ENCODE data around the gene ANGEL2.

Gene ANGEL2

DNA sequence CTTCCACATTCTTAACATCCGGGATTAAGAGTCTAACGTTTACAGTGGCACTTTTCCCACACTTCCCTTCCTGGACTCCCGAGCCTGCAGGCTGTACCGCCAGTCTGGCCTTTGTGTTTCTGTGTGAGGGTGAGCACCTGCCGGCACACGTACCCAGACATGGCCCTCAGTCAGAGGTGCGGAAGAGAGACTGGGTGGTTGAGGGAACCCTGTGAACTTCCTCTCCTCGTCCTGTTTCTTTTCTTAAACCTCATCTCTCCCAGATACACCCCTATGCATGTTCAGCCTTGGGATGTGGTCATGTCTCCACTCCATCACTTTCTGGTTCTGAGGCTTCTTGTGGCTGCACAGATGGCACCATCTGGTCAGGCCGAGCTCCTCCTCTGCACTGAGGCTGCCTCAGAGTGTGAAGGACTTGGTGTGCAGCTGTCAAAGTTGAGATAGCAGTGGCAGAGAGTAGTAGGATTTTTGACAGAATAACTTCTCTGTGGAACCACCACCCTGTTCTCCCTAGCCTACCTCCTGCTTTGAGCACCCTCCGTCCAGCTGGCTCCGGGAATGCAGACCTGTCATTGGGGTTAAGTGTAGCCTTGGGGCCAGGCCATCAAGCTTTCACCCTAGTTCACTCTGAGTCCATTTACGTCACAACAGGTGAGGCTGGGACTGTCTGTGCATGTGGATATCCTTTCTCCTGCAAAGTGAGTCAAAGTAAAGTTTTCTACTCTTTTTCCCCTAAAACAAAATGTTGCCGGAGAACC, 33.9 kb downstream of the ANGEL2 start:
- no peak for DNase-seq (ENCODE audit: low read depth)
- no peak overlapping the region for H3K4me3 ChIP-seq (ENCODE audit: low read depth, low read length)

DNA sequence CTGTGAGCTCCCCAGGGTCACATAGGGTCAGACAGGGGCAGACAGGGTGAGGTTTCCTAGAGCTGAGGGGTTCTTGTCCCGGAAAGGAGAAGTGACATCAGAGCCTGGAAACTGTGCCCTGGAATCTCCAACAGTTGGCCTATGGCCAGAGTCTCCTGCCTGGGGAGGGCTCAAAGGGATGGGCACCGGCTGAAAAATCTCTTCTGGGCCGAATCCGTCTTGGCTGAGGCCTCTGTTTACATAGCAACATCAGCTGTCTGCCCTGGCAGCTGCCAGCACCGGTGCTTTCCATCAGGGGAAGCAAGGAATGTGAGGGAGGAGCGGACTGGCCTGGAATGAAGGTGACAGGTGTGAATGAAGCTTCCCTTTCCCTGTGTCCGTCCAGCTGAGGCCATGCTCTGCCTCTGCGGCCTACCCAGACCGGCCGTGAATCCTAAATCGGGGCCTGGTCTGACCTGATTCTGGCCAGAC, 34.6 kb downstream of the ANGEL2 start:
- TF ChIP-seq, protein P1, sequence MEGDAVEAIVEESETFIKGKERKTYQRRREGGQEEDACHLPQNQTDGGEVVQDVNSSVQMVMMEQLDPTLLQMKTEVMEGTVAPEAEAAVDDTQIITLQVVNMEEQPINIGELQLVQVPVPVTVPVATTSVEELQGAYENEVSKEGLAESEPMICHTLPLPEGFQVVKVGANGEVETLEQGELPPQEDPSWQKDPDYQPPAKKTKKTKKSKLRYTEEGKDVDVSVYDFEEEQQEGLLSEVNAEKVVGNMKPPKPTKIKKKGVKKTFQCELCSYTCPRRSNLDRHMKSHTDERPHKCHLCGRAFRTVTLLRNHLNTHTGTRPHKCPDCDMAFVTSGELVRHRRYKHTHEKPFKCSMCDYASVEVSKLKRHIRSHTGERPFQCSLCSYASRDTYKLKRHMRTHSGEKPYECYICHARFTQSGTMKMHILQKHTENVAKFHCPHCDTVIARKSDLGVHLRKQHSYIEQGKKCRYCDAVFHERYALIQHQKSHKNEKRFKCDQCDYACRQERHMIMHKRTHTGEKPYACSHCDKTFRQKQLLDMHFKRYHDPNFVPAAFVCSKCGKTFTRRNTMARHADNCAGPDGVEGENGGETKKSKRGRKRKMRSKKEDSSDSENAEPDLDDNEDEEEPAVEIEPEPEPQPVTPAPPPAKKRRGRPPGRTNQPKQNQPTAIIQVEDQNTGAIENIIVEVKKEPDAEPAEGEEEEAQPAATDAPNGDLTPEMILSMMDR (conservative IDR thresholded peaks at IDR 0.05; ENCODE audit: low read depth, low read length): no peak
- no peak for DNase-seq (ENCODE audit: low read depth)
- no peak overlapping the region for H3K4me3 ChIP-seq (ENCODE audit: low read depth, low read length)

More for the DNA sequence above, 33.9 kb downstream of the ANGEL2 start:
- TF ChIP-seq, protein P1 (conservative IDR thresholded peaks at IDR 0.05; ENCODE audit: low read depth, low read length): no peak

DNA sequence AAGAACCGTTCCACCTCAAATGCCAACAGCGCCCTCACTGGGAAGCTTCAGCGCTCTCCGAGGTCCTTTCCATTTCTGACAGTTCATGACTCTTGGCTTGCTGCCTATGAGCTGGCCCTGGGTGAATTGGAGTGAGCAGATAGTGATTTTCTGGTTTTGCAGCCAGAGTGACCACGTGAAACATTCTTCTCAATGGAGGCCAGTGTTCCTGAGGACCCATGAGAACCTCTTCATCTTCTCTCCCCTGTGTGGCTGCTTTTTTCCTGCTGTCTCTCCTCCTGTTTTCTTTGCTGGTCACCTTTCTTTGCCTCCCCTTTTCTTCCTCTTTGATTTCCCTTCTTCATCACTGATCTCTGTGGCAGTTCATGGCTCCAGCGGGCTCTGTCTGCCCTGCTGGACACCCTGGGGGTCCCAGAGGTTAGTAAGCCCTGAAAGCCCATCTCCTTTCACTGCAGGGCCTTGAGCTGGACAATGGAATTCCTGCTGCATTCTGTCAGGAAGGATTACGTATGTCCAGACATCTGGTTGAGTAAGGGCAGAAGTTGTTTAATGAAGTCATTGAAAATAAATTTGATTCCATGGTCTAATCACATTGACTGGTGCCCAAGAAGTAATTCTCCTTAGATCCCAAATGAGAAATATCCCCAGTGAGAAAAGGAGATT, 35.4 kb downstream of the ANGEL2 start:
- no peak overlapping the region for H3K4me3 ChIP-seq (ENCODE audit: low read depth, low read length)
- TF ChIP-seq, protein P1 (conservative IDR thresholded peaks at IDR 0.05; ENCODE audit: low read depth, low read length): peak; percentile 14
- peak; percentile 50 for DNase-seq (ENCODE audit: low read depth)

DNA sequence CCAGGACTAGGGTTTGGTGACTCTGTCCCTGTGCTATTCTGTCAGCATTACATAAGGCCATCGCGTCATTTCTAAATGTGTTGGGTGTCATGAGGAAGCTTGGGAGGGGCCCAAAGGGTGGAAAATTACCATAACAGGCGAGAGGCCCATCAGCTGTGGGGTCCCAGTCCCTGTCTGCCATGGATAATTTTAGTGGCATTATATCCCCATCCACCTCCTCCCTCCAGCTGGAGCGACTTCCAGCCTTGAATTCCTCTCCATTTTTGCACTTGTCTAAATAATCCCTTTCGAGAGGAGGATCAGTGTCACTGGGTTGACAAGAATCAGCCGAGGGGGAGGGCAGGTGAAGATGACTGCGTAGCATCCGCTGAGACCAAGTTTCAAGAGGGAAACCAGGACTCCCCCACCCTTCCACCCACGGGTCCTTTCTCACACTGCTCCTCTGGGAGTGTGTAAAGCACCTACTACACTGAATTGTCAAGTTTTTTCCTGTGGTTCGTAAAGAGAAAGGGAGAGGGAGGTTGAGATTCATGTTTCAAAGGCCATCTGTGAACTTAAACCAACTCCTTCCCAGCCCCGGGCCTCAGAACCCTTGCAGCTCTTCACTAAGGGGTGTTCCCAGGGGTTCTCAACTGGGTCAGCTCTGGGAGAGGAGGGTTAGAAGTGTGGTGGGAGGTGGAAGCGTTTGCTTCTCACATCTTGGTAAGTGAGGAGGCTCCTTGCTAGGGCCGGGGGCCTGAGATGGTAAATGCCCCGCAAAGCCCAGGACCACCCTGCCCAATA, 36.1 kb downstream of the ANGEL2 start:
- no peak overlapping the region for H3K4me3 ChIP-seq (ENCODE audit: low read depth, low read length)
- no peak for DNase-seq (ENCODE audit: low read depth)
- TF ChIP-seq, protein P1 (conservative IDR thresholded peaks at IDR 0.05; ENCODE audit: low read depth, low read length): no peak

DNA sequence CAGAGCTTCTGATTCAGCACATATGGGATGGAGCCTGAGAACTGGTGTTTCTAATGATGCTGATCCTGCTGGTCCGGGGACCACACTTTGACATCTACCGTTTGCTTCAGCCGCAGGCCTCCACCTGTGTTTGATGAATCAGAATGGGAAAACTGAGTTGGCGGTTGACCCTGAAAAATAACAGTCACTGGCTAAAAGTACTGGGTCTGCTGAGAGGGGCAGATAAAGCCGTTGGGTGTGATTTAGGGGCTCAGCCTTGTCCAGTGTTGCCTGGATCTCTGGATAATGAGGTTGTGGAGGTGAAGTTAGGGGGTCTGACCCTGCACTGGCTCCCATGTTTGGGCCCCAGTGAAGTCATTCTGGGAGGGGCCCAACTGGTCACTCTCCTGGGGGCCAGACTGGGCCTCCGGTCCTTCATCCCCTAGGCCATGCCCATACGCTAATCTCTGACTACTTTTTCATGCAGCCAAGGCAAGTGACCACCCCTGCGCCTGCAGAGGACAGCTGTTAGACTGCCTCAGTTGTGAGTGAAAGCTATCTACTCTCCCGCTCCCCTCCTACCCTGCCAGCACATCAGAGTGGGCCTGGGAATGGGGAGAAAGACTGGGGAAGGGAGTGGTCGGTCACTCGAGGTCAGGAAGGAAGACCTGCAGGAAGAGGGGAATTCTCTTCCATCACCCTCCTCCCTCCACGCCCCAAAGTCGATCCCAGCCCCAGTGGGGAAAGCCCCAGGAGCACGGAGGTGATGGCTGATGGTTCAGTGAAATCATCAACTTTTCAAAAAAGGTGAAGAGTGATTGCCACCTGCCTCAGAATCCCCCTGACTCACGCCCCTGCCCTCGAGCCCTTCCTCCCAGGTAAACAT, 37.7 kb downstream of the ANGEL2 start:
- no peak for DNase-seq (ENCODE audit: low read depth)

DNA sequence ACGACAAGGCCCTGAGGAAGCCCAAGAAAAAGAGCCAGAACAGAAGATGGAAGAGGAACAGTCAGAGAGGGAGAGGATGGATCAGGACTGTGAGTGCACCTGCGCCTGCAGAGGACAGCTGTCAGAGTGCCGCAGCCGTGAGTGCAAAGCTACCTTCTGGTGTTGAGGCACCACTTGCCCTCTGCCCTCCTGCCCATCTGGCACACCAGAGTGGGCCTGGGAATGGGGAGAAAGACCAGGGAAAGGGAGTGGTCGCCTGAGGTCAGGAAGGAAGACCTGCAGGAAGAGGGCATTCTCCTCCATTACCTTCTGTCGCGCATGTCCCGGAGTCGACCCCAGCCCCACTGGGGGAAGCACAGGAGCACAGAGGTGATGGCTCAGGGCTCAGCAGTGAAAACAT, 39.1 kb downstream of the ANGEL2 start:
- DNase-seq (ENCODE audit: low read depth): no peak
- TF ChIP-seq, protein P1 (conservative IDR thresholded peaks at IDR 0.05; ENCODE audit: low read depth, low read length): no peak
- H3K4me3 ChIP-seq (ENCODE audit: low read depth, low read length): no peak overlapping the region

More for the DNA sequence above, 37.7 kb downstream of the ANGEL2 start:
- TF ChIP-seq, protein P1 (conservative IDR thresholded peaks at IDR 0.05; ENCODE audit: low read depth, low read length): no peak
- H3K4me3 ChIP-seq (ENCODE audit: low read depth, low read length): no peak overlapping the region

Measured in choroid plexus epithelial cell (primary cell).